Adrenal gland (tissue), 12 donors: ENCODE measurements around the gene PRSS50. TPM values are rescaled to one million over a fixed set of nuclear protein-coding genes. Genes with fewer than 3 reads are reported as not detected.

ENCODE experiments used
- DNase-seq, 7 donors: peaks; one replicate each; pipeline ENCODE4 v3.0.0-alpha.2; 2019 to 2020
- H3K27ac ChIP-seq, 5 donors: fragments of 200-600 bp; sonication (generic) in 4 of 5; 1 replicate in 3 of 5; 2 replicates in 2 of 5; pipeline versions ENCODE4 v1.5.1 to v1.8.0; 2016 to 2020; ENCODE audit warnings: mild to moderate bottlenecking in 1 of 5
- H3K27me3 ChIP-seq: fragments of 200-600 bp; 2 replicates; pipeline ENCODE4 v1.8.0; 2021
- H3K36me3 ChIP-seq, 2 donors: fragments of 200-600 bp; replicated peaks in 1 of 2; 1 replicate in 1 of 2; 2 replicates in 1 of 2; pipeline versions ENCODE4 v1.5.1 to v1.8.0; 2018 to 2022
- H3K4me1 ChIP-seq, 2 donors: fragments of 200-600 bp; replicated peaks in 1 of 2; 1 replicate in 1 of 2; 2 replicates in 1 of 2; pipeline versions ENCODE4 v1.5.1 to v1.8.0; 2018 to 2021
- H3K4me3 ChIP-seq, 4 donors: fragments of 200-600 bp; sonication (generic) in 3 of 4; one replicate each; pipeline ENCODE4 v1.5.1; 2016 to 2018
- H3K9me3 ChIP-seq, 3 donors: fragments of 200-600 bp; sonication (generic) in 1 of 3; replicated peaks in 1 of 3; 1 replicate in 2 of 3; 2 replicates in 1 of 3; pipeline versions ENCODE4 v1.5.1 to v1.8.0; 2016 to 2021
- CTCF ChIP-seq, 6 experiments: fragments of 450-650 bp in 4 of 6; fragments of 200-600 bp in 2 of 6; sonication (generic) in 1 of 6; IDR thresholded peaks; 1 replicate in 5 of 6; 2 replicates in 1 of 6; pipeline versions ENCODE4 v1.5.1 to v1.8.0; 2016 to 2021; ENCODE audit warnings: antibody characterized with exemption in 6 of 6, mild to moderate bottlenecking in 2 of 6, moderate library complexity in 1 of 6
- POLR2A ChIP-seq, 2 donors: fragments of 450-650 bp; IDR thresholded peaks; one replicate each; pipeline ENCODE4 v1.6.1; 2017; ENCODE audit warnings: antibody characterized with exemption in 2 of 2, mild to moderate bottlenecking in 2 of 2, moderate library complexity in 1 of 2
- WGBS, 4 donors: extraction: QIAGEN DNeasy Blood & Tissue Kit in 2 of 4; methylation state at CpG; one replicate each; pipeline versions ENCODE4 v1.1.5 to v1.1.7; 2013 to 2017; 5-methylcytosine and 5-hydroxymethylcytosine counted together
- intact Hi-C, 2 donors: fragments of 100-400 bp; cut with DNase I; formaldehyde crosslinking; loops; one replicate each; pipeline versions ENCODE4 v1.14.1 to v1.15.0; 2022 to 2023
- polyA plus RNA-seq, 3 donors: library from polyadenylated mRNA; stranded (reverse); fragments of 200-250 nt in 2 of 3; fragments of 350-450 nt in 1 of 3; fragmentation: Illumina TruSeq in 1 of 3; extraction: RNeasy Lipid Tissue Mini Kit (QIAGEN cat#74804) in 1 of 3; gene quantifications; one replicate each; pipeline ENCODE4 v1.2.3, GENCODE V29; 2013 to 2014
- total RNA-seq, 9 donors: library from RNA; depleted of rRNA in 4 of 9; stranded (reverse); fragments of >200 nt in 4 of 9; fragments of 120-200 nt in 1 of 9; fragmentation: NEBNext Ultra II Directional in 1 of 9; extraction: Animal tissue kit (Norgen Biotek cat#: 25700) in 1 of 9; gene quantifications; one replicate each; pipeline versions ENCODE4 v1.1.0 to v1.2.4, GENCODE V29; 2013 to 2023
- donor health status: healthy with polysubstance abuse.
- donor health status: Bipolar disorder and iron deficiency.
- donor health status: DM: yes; HTN: yes; CAD: no.
- donor health status: DM: no; HTN: no; CAD: no.
- donor health status: DM: no; HTN: no; CAD: no.
- donor health status: DM: yes; HTN: yes; CAD: no.

The PRSS50 gene
- total and polyA plus RNA-seq, 12 donors: 0.07 to 1.9 (median 0.18) TPM; not detected in 4

GRCh38 chr3:46729038-46729437 is 11.4 kb upstream of the PRSS50 start:
- WGBS, 4 donors: 86 to 95% (median 92%) methylated on average over 4 of the region's 4 CpGs
- intact Hi-C loops: no loop called here
- peak in 1 of 7 donors; percentile 27 for DNase-seq
- Histone ChIP-seq H3K27me3 (no peaks in the 10 kb centered on the region), H3K4me1 (no peaks in the 10 kb centered on the region), H3K27ac (no peak overlapping the region), H3K36me3 (no peaks in the 10 kb centered on the region), H3K9me3 (no peaks in the 10 kb centered on the region), H3K4me3 (no peak overlapping the region)
- TF ChIP-seq POLR2A (IDR thresholded peaks at IDR 0.05) (no peak), CTCF (IDR thresholded peaks at IDR 0.05) (no peak)

GRCh38 chr3:46725621-46726314 is 8.1 kb upstream of the PRSS50 start:
- Histone ChIP-seq H3K36me3 (no peaks in the 10 kb centered on the region), H3K27me3 (no peaks in the 10 kb centered on the region), H3K4me1 (no peaks in the 10 kb centered on the region), H3K4me3 (no peak overlapping the region), H3K9me3 (no peaks in the 10 kb centered on the region), H3K27ac (no peak overlapping the region)
- peak in 1 of 7 donors; percentile 51 for DNase-seq
- no peak for TF ChIP-seq POLR2A (IDR thresholded peaks at IDR 0.05)
- TF ChIP-seq CTCF (IDR thresholded peaks at IDR 0.05): no peak
- intact Hi-C loops: no loop called here
- WGBS, 4 donors: 64 to 72% (median 67%) methylated on average over 6 of the region's 6 CpGs

GRCh38 chr3:46724424-46724823 is 6.8 kb upstream of the PRSS50 start:
- 58 to 87% (median 70%) methylated on average over 4 of the region's 4 CpGs for WGBS, 4 donors
- Histone ChIP-seq H3K27ac (no peak overlapping the region), H3K4me1 (no peaks in the 10 kb centered on the region), H3K27me3 (no peaks in the 10 kb centered on the region), H3K4me3 (no peak overlapping the region), H3K36me3 (no peaks in the 10 kb centered on the region), H3K9me3 (no peaks in the 10 kb centered on the region)
- intact Hi-C loops: no loop called here
- no peak for DNase-seq
- TF ChIP-seq CTCF (IDR thresholded peaks at IDR 0.05) (no peak), POLR2A (IDR thresholded peaks at IDR 0.05) (no peak)

GRCh38 chr3:46722443-46722842 is 4.8 kb upstream of the PRSS50 start:
- WGBS, 4 donors: 91 to 96% (median 92%) methylated on average over 5 of the region's 5 CpGs
- no peaks in the 10 kb centered on the region for H3K9me3 ChIP-seq
- no peak for DNase-seq
- no peaks in the 10 kb centered on the region for H3K36me3 ChIP-seq
- no peak overlapping the region for H3K27ac ChIP-seq
- H3K4me3 ChIP-seq: no peak overlapping the region
- TF ChIP-seq CTCF (IDR thresholded peaks at IDR 0.05) (no peak), POLR2A (IDR thresholded peaks at IDR 0.05) (no peak)
- H3K27me3 ChIP-seq: peaks cover 9% of the 10 kb centered on the region
- H3K4me1 ChIP-seq: no peaks in the 10 kb centered on the region
- intact Hi-C loops: no loop called here
